Putamen (tissue), 1 donor: ENCODE measurements around the gene ADIRF.
"Not testable (repeated sequence)": the region's sequence is repeated elsewhere in the genome, so short reads cannot be mapped to it uniquely, and the experiment has no call there.

Experiments
- DNase-seq: peaks from one replicate; pipeline ENCODE4 v3.0.0-alpha.2; 2016; ENCODE audit warnings: low spot score

ADIRF gene

DNA sequence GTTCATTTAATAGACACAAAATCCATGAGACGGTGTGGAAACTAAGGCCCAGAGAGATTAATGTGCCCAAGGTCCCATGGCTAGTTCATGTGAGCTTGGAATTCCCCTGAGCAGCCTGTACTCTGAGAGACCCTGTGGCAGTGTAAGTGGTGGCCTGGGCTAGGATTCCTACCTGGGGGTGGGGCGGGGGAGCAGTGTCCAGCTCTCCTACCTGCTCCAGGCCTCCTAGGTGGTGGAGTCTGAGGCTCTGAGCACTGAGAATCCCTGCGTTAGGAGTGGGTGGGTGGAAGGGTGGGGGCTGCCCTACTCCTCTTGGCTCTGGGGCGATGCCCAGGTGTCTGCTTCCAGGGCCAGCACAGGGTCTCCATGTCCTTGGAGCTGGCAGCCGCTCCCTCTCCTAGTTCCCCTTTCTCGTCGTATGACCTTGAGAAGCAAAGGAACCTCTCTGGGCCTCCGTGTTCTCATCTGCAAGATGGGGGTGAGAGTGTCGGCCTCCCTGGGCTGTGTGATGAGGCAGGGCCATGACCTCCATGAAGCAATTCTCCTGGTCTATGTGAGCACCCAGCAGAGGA lies 7.3 kb upstream of the ADIRF start:
- no peak for DNase-seq

DNA sequence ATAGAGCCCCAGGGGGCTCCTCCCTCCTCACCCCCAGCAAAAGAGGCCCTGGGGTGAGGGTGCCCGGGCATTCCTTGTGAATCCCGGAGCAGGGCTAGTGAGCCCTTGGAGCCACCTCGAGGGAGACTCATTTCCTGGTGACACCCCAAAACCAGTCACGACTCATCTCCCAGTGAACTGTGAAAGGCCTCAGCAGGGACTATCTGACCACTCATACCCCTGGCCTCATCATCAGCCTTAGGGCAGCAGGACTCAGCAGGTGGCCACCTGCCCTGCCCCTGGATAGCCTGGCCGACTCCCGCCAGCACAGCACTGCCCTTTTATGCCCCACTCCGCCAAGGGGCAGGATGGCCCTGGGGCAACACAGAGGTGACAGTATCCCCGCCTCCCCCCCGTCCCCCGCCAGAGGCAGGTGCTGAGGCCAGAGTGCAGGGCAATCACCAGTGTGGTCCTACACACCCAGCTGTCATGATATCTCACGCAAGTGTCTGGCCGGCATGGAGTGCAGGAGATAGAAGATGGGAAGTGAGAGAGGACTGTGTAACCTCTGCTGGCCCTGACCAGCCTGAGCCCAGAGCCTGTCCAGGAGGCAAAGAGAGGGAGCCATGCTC lies 6.7 kb upstream of the ADIRF start:
- DNase-seq = no peak

DNA sequence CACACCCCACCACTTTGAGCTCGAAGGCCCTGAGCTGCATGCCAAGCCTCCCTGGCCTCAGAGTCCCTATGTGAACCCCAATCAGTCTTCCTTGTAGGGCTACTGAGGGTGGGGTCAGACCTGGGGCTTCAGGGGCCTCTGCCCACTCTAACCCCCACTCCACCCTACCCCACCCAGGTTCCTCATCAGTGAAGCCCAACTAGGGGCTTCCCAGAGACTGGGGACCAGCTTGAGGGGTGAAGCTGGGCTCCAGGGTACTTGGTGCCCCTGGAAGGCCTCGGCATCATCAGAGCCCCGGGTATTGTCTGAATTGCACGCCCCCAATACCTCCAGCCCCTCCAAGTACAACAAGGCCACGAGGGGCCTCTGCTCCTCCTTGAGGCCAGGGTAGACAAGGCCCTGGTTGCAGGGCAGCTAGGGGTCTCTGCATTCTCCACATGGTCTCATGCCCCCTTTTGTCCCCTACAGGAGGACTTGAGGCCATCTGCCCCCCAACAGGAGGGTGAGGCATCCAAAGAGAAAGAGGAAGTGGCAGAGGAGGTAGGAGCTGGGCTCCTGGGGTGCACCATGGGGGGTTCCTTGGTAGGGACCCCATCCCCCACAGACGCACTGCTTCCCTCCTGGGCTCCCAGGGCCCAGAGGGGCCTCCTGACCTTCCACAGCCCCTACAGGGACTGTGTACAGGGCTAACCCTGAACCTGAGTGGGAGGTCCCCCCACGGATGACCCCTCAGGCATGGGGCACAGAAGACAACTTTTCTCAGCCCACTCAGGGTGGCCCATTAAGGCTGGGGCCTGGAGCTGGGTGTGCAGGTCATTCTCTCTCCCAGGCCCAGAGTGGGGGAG lies 5.9 kb upstream of the ADIRF start:
- DNase-seq = no peak

DNA sequence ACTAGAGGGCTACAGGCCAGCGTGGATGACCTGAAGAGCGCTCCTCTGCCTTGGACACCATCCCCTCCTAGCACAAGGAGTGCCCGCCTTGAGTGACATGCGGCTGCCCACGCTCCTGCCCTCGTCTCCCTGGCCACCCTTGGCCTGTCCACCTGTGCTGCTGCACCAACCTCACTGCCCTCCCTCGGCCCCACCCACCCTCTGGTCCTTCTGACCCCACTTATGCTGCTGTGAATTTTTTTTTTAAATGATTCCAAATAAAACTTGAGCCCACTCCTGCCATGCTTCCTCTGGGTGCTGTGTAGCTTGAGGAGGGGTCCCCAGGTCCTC lies 5.3 kb upstream of the ADIRF start:
- no peak for DNase-seq

DNA sequence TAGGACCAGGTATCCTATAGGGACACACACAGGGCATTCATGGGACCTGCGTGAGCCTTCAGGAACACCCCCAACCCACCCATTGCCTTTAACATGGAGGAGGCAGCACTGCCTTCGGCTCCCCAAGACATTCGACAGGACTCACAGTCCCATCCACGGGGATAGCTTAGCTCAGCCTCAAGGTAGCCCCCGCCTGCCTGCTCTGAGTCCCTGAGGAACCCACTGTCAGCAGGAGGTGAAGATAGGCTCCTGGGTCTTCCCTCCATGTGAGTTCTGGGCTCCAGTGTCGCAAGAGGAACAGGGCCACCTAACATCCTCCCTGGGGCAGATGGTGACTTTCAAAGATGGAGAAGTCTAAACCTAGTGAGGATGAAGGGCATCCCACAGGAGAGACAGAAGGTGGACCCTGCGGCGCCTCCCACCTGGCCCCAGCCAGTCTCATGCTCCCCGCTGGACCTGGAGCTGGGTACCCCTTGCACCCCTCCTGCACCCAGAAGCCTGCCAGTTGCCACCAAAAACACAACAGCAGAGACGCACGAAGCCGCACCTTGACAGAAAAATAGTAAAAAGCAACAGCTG lies 4.9 kb upstream of the ADIRF start:
- DNase-seq = no peak

DNA sequence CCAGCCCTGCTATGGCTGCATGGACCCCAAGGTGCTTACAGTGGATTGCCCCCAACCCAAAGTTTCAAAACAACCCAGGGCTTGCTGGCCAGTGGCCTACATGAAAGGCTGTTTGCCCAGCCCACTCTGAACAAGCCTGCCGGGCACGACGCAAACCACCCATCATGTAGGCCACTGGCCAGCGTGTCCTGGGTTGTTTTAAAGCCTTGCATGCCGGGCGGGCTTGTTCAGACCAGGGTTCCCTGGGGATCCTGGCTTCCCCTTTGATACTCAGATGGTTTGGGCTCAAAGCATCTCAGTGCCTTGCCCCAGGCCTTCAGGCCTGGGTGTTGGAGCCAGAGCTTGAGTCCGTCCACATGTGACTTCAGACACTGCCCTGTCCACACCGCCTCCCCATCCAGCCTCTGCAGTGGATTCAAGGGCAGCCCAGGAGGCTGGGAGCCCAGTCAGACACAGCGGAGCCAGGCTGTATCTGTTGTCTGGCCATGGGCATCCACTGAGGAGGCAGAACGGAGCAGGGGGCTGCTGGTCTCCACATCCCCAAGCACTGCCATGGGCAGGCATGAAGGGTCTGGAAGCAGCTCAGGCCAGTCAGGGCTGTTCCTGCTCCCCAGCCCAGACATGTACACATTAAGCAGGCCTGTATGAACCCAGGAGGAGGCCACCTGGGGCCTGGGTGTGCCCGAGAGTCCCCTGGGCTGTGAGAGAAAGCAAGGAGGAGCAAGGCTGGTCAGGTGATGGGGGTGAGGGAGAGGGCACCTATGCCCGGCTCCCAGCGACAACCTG lies 4.0 kb upstream of the ADIRF start:
- no peak for DNase-seq

DNA sequence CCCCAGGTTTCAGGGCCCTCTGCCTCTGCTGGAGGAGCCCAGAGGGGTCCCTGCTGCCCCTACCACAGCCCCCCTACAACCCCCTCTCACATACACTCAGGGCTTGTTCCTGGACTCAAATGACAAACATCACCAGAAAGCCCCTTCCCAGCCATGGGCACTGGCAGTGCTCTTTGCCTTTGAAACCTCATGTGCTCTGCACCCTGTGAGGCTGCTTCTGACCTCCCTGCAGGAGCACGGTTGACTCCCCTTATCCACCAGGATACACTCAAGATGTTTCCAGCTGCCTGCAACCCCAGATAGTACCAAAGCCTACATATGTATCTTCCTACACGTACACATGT lies 3.5 kb upstream of the ADIRF start:
- DNase-seq = no peak

DNA sequence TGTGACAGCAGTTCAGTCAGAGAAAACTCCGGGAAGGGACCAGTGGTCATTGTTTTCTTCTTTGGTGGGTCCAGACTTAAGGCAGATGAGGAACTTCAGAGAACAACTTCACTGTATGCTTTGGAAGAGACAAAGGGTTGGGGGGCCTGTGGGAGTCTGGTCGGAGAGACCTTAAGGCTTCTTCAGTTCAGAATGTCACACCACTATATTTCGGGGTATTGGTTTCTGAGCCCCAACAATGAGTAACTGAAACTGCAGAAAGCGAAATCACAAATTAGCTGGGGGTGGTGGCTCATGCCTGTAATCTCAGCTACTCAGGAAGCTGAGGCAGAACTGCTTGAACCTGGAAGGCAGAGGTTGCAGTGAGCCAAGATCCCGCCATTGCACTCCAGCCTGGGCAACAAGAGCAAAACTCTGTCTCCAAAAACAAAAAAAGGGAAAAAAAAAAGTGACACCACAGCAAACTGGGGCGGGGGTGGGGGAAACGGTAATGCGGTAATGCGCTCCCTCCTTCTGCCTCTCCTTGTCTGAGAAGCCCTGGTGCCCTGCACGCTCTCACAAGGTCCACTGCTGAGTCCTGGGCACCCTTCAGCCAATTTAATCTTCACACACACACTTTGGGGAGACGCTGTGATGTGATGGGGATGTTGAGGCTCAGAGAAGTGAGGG lies 2.2 kb upstream of the ADIRF start:
- DNase-seq = no peak

DNA sequence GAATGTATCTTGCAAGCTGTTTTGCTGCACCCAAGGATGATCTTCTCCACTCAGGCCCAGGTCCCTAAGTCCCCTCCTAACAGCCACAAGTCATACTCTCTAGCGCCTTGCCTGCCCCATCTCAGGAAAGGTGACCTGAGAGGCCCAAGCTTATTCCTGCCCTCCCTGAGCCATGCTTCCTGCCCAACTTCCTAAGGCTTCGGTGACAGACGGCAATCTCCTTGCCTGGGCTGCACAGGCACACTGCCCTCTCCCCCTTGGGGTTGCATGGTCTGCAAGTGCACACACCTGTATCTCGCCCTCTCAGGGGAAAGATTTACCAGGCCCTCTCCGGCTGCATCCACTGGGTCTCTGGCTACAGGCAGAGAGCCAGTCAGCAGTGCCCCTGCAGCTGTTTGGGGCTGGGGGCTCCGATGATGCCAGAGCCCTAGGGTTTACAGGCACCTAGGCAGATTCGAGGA lies 771 bp upstream of the ADIRF start:
- no peak for DNase-seq

DNA sequence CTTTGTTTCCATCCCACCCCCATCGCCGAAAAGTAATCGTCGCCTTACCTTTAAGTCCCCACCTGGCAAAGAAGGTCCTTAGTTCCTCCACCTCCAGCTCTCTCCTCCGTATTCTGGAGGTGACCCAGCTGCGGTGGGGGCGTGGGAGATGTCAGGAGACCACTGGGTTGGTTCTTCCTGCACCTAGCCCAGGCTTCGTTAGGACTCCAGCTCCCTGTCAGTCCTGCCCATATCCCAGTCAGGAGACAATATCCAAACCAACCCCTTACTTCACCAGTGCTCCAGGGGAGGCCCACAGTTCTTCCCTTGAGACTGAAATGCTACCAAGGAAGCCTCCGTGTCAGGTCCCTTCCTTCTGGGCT lies 693 bp downstream of the ADIRF start:
- DNase-seq = no peak

DNA sequence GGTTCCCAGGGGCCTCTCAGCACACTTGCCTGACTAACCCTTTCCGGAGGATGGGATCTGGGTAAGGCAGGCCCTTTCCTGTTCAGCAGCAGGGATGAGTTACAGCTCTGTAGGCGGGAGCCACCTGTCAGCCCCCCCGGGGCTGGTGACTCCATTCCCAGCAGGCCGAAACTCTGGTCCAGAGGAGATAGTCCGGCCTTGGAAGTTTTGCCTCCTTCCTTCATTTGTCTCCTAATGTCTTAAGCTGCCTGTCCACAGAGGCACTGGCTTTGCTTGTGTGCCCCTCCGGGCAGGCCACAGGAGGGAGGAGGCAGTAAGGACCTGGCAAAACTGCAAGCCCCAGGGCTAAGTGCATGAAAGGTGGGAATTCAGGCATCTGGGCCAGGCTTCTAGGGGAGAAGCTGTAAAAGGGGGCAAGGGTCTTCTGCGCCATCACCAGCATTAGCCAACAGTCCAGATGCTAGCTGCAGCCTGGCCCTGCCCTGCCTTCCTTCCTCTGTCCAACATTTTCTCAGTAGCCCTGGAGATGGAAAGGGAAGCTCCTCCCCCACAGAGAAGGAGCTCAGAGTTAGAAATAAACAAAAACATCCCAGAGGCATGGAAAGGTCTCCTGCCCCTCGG lies 1.2 kb downstream of the ADIRF start:
- no peak for DNase-seq

DNA sequence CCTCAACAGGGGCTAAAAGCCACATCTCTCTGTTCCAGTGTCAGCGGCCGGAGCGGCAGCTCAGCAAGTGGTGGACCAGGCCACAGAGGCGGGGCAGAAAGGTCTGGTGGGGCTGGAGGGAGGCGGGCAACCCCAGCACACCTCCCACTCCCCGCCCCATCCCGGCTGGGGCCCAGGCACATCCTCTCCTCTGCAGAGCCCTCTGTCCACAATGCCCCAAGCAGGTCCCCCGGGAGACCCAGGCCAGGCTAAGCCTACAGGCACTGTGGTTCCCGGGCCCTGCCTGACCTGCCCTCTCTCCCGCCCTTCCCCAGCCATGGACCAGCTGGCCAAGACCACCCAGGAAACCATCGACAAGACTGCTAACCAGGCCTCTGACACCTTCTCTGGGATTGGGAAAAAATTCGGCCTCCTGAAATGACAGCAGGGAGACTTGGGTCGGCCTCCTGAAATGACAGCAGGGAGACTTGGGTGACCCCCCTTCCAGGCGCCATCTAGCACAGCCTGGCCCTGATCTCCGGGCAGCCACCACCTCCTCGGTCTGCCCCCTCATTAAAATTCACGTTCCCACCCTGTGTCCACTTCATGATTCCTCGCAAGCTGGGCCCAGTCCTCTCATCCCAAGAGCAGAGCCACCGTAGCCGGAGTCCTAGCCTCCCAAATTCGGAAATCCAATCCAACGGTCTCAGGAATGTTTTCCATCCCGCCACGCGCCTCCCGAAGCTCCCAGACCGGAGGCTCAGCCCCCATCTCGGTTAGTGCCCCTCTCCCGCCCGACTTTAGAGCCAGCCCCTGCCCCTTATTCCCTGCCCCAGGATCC lies 2.1 kb downstream of the ADIRF start:
- no peak for DNase-seq

DNA sequence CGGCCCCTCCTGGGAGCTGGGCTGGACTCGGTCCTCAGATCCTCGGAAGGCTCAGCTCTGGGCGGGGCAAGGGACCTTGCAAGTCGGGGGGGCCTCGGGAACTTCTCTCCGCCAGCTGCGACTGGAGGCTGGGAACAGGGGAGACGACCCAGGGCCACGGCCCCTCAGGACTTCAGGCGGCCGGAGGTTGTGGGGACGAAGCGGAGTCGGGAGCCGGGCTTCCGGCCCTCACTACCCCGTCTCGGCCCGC lies 2.6 kb downstream of the ADIRF start:
- DNase-seq = no peak

DNA sequence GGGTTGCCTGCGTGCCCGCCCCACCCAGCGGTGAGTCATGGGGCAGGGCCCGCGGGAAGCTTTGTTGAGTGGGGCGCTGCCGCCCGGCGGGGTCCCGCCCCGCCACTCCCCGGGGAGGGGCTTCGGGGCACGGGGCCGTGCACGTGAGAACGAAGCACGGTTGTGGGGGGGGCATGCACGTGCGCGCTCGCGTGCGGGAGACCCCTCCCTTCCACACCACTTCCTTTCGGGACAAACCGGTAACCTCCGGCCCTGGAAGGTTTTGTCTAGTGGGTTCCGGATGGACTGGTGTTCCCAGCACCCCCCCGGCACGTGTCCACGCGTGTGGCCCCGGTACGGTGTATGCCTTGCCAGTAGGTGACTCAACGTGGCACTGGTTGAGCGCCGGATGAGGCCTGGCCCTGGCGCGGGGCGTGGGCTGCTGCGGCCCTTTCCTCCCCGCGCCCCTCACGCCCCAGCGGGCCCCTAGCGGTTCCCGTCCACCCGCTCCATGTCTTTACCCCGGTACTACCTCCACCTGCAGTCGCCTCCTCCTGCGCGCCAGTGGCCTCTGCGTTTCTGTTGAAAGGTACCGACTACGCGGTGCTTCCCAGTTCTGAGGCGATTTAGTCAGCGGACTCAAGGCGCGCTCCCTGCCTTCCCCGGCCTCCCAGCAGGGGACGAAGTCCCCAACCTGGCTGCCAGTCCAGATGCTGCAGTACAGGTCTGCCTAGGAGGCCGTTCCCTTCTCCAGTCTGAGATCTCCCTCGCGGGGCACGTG lies 3.1 kb downstream of the ADIRF start:
- DNase-seq = peak; percentile 30

DNA sequence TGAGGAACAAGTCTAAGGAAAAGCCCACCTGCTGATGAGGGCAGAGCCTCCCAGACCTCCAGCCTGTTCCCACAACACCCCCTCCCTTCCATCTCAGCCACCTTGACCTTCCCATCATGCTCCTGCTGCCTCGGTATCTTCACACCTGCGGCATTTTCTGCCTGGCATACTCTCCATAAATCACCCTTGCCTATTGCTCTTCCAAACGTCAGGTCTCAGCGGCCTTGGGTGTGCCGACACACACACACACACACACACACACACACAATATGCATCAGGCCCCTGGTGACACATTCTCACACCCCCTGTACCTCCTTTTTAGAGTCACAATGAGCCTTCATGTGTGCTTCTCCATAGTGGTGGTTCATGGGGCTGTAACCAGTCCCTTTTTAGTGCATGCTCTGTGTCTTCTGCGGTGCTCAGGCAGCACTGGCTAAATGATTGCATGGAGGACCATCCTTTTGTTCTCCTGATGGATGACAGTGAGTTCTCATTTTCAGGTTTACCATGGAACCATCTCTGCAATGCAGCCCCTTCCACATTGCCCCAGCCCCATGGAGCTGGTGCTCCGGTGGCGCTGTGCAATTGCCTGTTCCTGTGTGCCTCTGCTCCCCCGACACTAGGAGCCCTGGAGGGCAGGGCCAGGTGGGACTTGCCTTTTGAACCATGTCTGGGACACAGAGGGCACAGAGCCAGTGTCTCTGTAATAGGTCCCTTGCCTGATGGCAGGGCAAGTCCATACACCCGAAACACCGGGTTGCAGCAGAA lies 4.5 kb downstream of the ADIRF start:
- DNase-seq = no peak

DNA sequence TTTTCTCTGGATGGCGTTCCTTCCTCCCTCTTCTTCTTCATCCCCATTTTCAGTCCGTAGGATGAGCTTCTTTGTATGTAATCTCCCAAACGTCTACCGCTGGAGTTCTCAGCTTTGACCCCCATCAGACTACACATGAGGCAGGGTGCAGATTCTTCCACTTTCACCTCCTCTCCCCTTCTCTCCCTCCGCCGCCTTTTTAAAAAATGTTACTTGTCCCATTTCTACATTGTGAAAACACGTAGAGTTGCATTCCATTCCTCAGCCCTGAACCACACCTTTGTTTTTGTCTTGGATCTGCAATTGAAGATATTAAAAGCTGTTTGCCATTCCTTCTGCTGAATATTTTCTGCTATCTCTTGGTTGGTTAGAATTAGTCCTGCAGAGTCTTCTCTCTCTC lies 6.2 kb downstream of the ADIRF start:
- DNase-seq = no peak

DNA sequence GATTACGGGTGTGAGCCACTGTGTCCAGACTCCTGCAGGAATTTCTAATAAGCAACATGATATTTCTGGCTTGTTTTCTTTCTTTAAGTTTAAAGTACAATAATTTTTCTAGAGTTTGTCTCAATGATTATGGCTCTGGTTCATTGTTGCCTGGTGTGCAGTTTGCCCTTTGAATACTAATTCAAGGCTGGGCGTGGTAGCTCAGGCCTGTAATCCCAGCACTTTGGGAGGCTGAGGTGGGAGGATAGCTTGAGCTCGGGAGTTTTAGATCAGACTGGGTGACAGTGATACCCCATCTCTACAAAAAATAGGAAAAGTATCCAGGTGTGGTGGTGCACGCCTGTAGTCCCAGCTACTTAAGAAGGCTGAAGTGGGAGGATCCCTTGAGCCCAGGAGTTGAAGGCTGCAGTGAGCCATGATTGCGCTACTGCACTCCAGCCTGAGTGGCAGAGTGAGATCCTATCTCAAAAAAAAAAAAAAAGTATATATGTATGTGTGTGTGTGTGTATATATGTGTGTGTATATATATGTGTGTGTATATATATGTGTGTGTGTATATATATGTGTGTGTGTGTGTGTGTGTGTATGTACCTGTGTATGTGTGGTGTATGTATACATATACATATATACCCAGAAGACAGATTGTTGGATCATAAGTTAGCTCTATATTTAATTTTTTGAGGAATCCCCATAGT lies 8.2 kb downstream of the ADIRF start:
- no peak for DNase-seq

DNA sequence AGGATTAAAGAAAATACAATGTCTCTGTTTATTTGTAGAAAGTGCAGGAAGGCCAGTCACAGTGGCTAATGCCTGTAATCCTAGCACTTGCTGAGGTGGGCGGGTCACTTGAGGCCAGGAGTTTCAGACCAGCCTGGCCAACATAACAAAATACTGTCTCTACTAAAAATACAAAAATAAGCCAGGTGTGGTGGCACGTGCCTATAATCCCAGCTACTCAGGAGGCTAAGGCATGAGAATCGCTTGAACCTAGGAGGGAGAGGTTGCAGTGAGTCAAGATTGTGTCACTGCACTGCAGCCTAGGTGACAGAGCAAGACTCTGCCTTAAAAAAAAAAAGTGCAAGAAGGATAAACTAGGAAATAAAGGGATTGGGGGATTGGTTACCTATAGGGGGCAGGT lies 10.2 kb downstream of the ADIRF start:
- not testable (repeated sequence) for DNase-seq

DNA sequence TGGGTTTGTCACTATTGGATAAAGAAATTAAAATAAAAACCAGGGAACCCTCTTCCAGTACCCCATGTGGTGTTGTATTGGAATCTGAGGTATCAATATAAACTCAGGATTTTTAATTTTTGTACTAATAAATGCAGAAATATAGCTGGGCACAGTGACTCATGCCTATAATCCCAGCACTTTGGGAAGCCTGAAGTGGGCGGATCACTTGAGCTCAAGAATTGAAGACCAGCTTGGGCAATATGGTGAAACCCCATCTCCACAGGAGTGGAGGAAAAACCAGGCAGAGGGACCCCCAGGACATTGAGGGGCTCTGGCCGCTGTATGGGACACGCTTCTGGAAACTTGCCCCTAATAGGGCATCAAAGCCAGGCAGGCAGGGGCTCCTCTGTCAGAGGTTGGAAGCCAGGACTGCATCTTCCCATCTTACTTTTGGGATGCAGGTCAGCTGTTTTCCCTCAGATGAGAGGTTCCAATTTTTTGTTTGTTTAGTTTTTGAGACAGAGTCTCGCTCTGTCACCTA lies 11.1 kb downstream of the ADIRF start:
- DNase-seq = no peak
